ACHN (cell line): ENCODE results near the gene SLC7A6.

Source experiments
- DNase-seq: peaks from one replicate; pipeline ENCODE4 v3.0.0-alpha.2; 2015
- in situ Hi-C: cut with HindIII; loops from 2 replicates; pipeline ENCODE4 v1.10.0; 2017; ENCODE audit warnings: low sequenced_read_pairs, low pct_ligation_motif_present, low pct_unique_long_range_greater_than_20kb

The SLC7A6 gene

DNA sequence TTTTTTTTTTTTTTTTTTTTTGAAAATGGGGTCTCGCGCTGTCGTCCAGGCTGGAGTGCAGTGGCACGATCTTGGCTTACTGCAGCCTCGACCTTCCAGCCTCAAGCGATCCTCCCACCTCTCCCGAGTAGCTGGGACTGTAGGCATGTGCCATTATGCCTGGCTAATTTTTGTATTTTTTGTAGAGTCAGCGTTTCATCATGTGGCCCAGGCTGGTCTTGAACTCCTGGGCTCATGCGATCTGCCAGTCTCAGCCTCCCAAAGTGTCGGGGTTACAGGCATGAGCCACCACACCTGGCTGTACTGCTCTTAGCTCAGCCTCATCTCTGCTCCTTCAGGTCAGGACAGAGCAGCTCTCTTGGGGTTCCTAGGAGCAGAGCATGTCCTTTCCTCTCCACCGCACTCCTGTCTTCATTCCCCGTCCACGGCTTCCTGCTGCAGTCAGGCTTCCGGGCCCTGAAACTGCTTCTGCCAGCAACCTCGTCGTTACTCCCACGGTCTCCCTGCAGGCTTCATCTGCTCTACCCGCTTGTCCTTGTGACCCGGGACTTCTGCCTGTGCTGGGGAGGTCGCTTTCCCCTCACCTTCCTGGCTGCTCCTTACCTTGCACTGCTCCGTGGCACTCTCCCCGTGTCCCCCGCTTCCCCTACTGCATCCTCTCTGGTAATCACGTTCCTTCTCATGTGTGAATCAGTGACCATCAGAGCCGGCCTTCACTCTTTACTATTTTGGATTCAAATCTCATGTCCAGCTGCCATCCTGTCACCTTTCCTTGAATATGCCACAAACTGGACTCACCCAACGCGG is 84.5 kb downstream of the SLC7A6 start:
- no peak for DNase-seq
- in situ Hi-C loops: loop anchor here (25.0 kb wide), 1 partner anchor 262 kb away; the partner anchor contains the start of gene NFATC3

DNA sequence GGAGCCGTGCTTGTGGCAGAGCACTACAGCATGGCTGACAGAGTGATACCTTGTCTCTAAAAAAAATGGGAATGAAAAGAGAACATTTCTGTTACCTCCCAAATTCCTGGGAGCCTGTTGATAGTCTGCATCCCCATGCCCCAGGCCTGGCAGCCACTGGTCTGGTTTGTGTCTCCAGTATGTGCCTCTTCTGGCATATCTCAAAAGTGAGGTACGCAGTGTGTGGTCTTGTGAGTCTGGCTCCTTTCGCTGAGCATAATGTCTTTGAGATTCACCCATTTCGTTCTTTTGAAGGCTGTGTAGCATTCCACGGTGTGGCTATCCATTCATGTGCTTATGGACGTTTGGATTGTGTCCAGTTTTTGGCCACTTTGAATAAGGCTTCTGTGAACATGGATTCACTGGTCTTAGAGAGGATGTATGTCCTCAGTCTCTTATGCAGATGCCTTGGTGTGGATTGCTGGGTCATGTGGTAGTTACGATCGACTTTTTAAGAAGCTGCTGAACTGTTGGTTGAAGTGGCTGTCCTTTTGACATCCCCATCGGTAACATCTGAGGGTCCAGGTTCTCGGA is 85.6 kb downstream of the SLC7A6 start:
- DNase-seq: no peak
- in situ Hi-C loops: loop anchor here (25.0 kb wide), 1 partner anchor 263 kb away; the partner anchor contains the start of gene NFATC3

GRCh38 chr16:68350813-68351350 is 86.6 kb downstream of the SLC7A6 start:
- DNase-seq: no peak
- in situ Hi-C loops: no loop called here
